ENCODE results near the gene VEZF1.
"Not testable (repeated sequence)": the region's sequence is repeated elsewhere in the genome, so short reads cannot be mapped to it uniquely, and the experiment has no call there.

Gene VEZF1

GRCh38 chr17:57983446-57983845 lies 4.6 kb downstream of the VEZF1 start:
- H3K4me3 ChIP-seq (ENCODE audit: low read length): no peak overlapping the region
- no peak for TF ChIP-seq CTCF (IDR thresholded peaks at IDR 0.05; ENCODE audit: insufficient read depth, low read depth, low read length, missing control alignments)
- no peak for DNase-seq (ENCODE audit: low read depth)

GRCh38 chr17:57982452-57983170 lies 5.4 kb downstream of the VEZF1 start:
- no peak for TF ChIP-seq CTCF (IDR thresholded peaks at IDR 0.05; ENCODE audit: insufficient read depth, low read depth, low read length, missing control alignments)
- H3K4me3 ChIP-seq (ENCODE audit: low read length): no peak overlapping the region
- no peak for DNase-seq (ENCODE audit: low read depth)

GRCh38 chr17:57980522-57980921 lies 7.5 kb downstream of the VEZF1 start:
- no peak for DNase-seq (ENCODE audit: low read depth)
- H3K4me3 ChIP-seq (ENCODE audit: low read length): no peak overlapping the region
- TF ChIP-seq CTCF (IDR thresholded peaks at IDR 0.05; ENCODE audit: insufficient read depth, low read depth, low read length, missing control alignments): no peak

- no peak for DNase-seq (ENCODE audit: low read depth)
- no peak overlapping the region for H3K4me3 ChIP-seq (ENCODE audit: low read length)
- TF ChIP-seq CTCF (IDR thresholded peaks at IDR 0.05; ENCODE audit: insufficient read depth, low read depth, low read length, missing control alignments): no peak
Measured at GRCh38 chr17:57979076-57979475, 9.0 kb downstream of the VEZF1 start.

- no peak for DNase-seq (ENCODE audit: low read depth)
- no peak for TF ChIP-seq CTCF (IDR thresholded peaks at IDR 0.05; ENCODE audit: insufficient read depth, low read depth, low read length, missing control alignments)
- no peak overlapping the region for H3K4me3 ChIP-seq (ENCODE audit: low read length)
Measured at GRCh38 chr17:57976594-57976993, 11.5 kb downstream of the VEZF1 start.

GRCh38 chr17:57975044-57975443 lies 13.0 kb downstream of the VEZF1 start:
- peak; percentile 29 for DNase-seq (ENCODE audit: low read depth)
- no peak overlapping the region for H3K4me3 ChIP-seq (ENCODE audit: low read length)
- no peak for TF ChIP-seq CTCF (IDR thresholded peaks at IDR 0.05; ENCODE audit: insufficient read depth, low read depth, low read length, missing control alignments)

- not testable (repeated sequence) for H3K4me3 ChIP-seq (ENCODE audit: low read length); DNase-seq (ENCODE audit: low read depth)
Measured at GRCh38 chr17:57974053-57974824, 13.8 kb downstream of the VEZF1 start.

Measured in epithelial cell of esophagus (primary cell).